Measurements from ENCODE around the gene STXBP6. TPM values are rescaled to one million over a fixed set of nuclear protein-coding genes. Genes with fewer than 3 reads are reported as not detected.

Gene STXBP6
- total RNA-seq, 1 experiment from 2014 or later: not detected

- BruUV-seq (replicated peaks): no TSS peak
- Histone ChIP-seq H3K36me3 (ENCODE audit: control insufficient read depth, insufficient read depth, low read length) (no peaks in the 10 kb centered on the region), H3K4me1 (ENCODE audit: control insufficient read depth, insufficient read depth, low read length) (no peaks in the 10 kb centered on the region), H3K9me3 (ENCODE audit: control insufficient read depth, insufficient read depth, low read depth, low read length) (no peaks in the 10 kb centered on the region), H3K27me3 (ENCODE audit: control insufficient read depth, insufficient read depth, low read length) (no peaks in the 10 kb centered on the region), H3K4me3 (ENCODE audit: low read depth in 2 of 2, low read length in 2 of 2) (no peak overlapping the region), H3K27ac (ENCODE audit: low read length) (no peak overlapping the region)
- DNase-seq (ENCODE audit: low read depth, low spot score) (no peak), ATAC-seq (no peak)
- TF ChIP-seq POLR2AphosphoS5 (IDR thresholded peaks at IDR 0.05; ENCODE audit: low read depth, low read length) (no peak), REST (IDR thresholded peaks at IDR 0.05; ENCODE audit: insufficient read depth in 1 of 2, low read depth in 2 of 2, low read length in 1 of 2) (no peak), CTCF (IDR thresholded peaks at IDR 0.05) (no peak), SIN3A (IDR thresholded peaks at IDR 0.05; ENCODE audit: borderline replicate concordance, insufficient read depth, low read depth, low read length) (no peak), TCF7L2 (IDR thresholded peaks at IDR 0.05; ENCODE audit: low read depth, low read length) (no peak)
- ChIA-PET CTCF (no interaction called here), POLR2A (no interaction called here)
- intact Hi-C loops (cut with micrococcal nuclease; ENCODE audit: unreplicated experiment) (no loop called here), in situ Hi-C loops (cut with HindIII; ENCODE audit: low pct_unique_long_range_greater_than_20kb, low sequenced_read_pairs) (no loop called here)
These were observed 199.9 kb downstream of the STXBP6 start for GRCh38 chr14:24850072-24850471.

GRCh38 chr14:24849471-24849870 lies 200.5 kb downstream of the STXBP6 start:
- no TSS peak for BruUV-seq (replicated peaks)
- H3K9me3 ChIP-seq (ENCODE audit: control insufficient read depth, insufficient read depth, low read depth, low read length): no peaks in the 10 kb centered on the region
- H3K27ac ChIP-seq (ENCODE audit: low read length): no peak overlapping the region
- intact Hi-C loops (cut with micrococcal nuclease; ENCODE audit: unreplicated experiment): no loop called here
- H3K27me3 ChIP-seq (ENCODE audit: control insufficient read depth, insufficient read depth, low read length): no peaks in the 10 kb centered on the region
- ChIA-PET POLR2A (no interaction called here), CTCF (no interaction called here)
- no peak for TF ChIP-seq CTCF (IDR thresholded peaks at IDR 0.05)
- no peak for TF ChIP-seq REST (IDR thresholded peaks at IDR 0.05; ENCODE audit: insufficient read depth in 1 of 2, low read depth in 2 of 2, low read length in 1 of 2)
- no peak for TF ChIP-seq SIN3A (IDR thresholded peaks at IDR 0.05; ENCODE audit: borderline replicate concordance, insufficient read depth, low read depth, low read length)
- no peak for TF ChIP-seq TCF7L2 (IDR thresholded peaks at IDR 0.05; ENCODE audit: low read depth, low read length)
- TF ChIP-seq POLR2AphosphoS5 (IDR thresholded peaks at IDR 0.05; ENCODE audit: low read depth, low read length): no peak
- no peaks in the 10 kb centered on the region for H3K4me1 ChIP-seq (ENCODE audit: control insufficient read depth, insufficient read depth, low read length)
- no peak for DNase-seq (ENCODE audit: low read depth, low spot score)
- no peaks in the 10 kb centered on the region for H3K36me3 ChIP-seq (ENCODE audit: control insufficient read depth, insufficient read depth, low read length)
- no peak for ATAC-seq
- no peak overlapping the region for H3K4me3 ChIP-seq (ENCODE audit: low read depth in 2 of 2, low read length in 2 of 2)
- in situ Hi-C loops (cut with HindIII; ENCODE audit: low pct_unique_long_range_greater_than_20kb, low sequenced_read_pairs): no loop called here
